ENCODE data around the gene AK8. TPM values are rescaled to one million over a fixed set of nuclear protein-coding genes. Genes with fewer than 3 reads are reported as not detected.

Gene AK8
- total and polyA plus RNA-seq, 2 experiments from 2014 or later: 0.14 to 0.78 TPM

DNA sequence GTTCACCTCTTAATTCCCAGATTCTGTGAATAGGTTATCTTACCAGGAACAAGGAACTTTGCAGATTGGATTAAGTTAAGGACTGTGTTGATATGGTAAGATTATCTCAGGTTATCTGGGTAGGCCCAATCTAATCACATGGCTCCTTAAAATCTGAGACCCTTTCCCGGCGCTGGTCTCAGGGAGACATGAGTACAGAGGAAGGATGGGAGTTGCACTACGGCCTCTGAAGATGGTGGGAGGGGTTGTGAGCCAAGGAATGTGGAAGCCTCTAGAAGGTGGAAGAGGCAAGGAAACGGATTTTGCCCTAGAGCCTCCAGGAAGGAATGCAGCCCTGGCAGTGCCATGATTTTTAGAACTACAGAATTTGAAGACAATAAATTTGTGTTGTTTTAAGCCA lies 95.1 kb downstream of the AK8 start:
- Histone ChIP-seq H3F3A (replicated peaks; ENCODE audit: low read depth) (no peaks in the 10 kb centered on the region), H3K36me3 (ENCODE audit: insufficient read depth) (no peaks in the 10 kb centered on the region), H3K79me2 (replicated peaks; ENCODE audit: insufficient read depth) (no peaks in the 10 kb centered on the region), H3K27me3 (ENCODE audit: insufficient read depth) (no peaks in the 10 kb centered on the region), H2AFZ (no peak overlapping the region), H3K4me3 (no peak overlapping the region), H4K20me1 (replicated peaks; ENCODE audit: insufficient read depth) (no peaks in the 10 kb centered on the region), H3K9me2 (ENCODE audit: insufficient read depth) (no peaks in the 10 kb centered on the region), H3K27ac (ENCODE audit: low read depth) (no peak overlapping the region), H3K4me1 (ENCODE audit: insufficient read depth) (no peaks in the 10 kb centered on the region; the same call in none of the 2 replicates), H3K4me2 (no peak overlapping the region)
- Mint-ChIP-seq H3K9me3 (no peaks in the 10 kb centered on the region), H3K27me3 (ENCODE audit: insufficient read depth, low read depth, poor library complexity) (no peaks in the 10 kb centered on the region), H3K27ac (no peak overlapping the region), H3K4me1 (peaks cover 16% of the 10 kb centered on the region), H3K4me3 (no peak overlapping the region), H3K36me3 (ENCODE audit: low read depth) (no peaks in the 10 kb centered on the region)
- TF ChIP-seq ZNF331 (CRISPR knock-in tag; IDR thresholded peaks at IDR 0.05; ENCODE audit: low read depth): no peak
- TF ChIP-seq POLR2AphosphoS5 (IDR thresholded peaks at IDR 0.05; ENCODE audit: low read depth): no peak
- TF ChIP-seq CREB1 (CRISPR knock-in tag; IDR thresholded peaks at IDR 0.05; ENCODE audit: low read depth): no peak
- TF ChIP-seq JUNB (IDR thresholded peaks at IDR 0.05; ENCODE audit: unreplicated experiment): no peak
- no peak for TF ChIP-seq STAT1 (IDR thresholded peaks at IDR 0.05; ENCODE audit: unreplicated experiment)
- TF ChIP-seq, protein P1, sequence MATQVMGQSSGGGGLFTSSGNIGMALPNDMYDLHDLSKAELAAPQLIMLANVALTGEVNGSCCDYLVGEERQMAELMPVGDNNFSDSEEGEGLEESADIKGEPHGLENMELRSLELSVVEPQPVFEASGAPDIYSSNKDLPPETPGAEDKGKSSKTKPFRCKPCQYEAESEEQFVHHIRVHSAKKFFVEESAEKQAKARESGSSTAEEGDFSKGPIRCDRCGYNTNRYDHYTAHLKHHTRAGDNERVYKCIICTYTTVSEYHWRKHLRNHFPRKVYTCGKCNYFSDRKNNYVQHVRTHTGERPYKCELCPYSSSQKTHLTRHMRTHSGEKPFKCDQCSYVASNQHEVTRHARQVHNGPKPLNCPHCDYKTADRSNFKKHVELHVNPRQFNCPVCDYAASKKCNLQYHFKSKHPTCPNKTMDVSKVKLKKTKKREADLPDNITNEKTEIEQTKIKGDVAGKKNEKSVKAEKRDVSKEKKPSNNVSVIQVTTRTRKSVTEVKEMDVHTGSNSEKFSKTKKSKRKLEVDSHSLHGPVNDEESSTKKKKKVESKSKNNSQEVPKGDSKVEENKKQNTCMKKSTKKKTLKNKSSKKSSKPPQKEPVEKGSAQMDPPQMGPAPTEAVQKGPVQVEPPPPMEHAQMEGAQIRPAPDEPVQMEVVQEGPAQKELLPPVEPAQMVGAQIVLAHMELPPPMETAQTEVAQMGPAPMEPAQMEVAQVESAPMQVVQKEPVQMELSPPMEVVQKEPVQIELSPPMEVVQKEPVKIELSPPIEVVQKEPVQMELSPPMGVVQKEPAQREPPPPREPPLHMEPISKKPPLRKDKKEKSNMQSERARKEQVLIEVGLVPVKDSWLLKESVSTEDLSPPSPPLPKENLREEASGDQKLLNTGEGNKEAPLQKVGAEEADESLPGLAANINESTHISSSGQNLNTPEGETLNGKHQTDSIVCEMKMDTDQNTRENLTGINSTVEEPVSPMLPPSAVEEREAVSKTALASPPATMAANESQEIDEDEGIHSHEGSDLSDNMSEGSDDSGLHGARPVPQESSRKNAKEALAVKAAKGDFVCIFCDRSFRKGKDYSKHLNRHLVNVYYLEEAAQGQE (IDR thresholded peaks at IDR 0.05; ENCODE audit: unreplicated experiment): no peak
- TF ChIP-seq, protein P2, sequence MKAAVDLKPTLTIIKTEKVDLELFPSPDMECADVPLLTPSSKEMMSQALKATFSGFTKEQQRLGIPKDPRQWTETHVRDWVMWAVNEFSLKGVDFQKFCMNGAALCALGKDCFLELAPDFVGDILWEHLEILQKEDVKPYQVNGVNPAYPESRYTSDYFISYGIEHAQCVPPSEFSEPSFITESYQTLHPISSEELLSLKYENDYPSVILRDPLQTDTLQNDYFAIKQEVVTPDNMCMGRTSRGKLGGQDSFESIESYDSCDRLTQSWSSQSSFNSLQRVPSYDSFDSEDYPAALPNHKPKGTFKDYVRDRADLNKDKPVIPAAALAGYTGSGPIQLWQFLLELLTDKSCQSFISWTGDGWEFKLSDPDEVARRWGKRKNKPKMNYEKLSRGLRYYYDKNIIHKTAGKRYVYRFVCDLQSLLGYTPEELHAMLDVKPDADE (IDR thresholded peaks at IDR 0.05): no peak
- no peak for TF ChIP-seq EZH2 (IDR thresholded peaks at IDR 0.05; ENCODE audit: low read depth, unreplicated experiment)
- no peak for TF ChIP-seq EZH2phosphoT487 (IDR thresholded peaks at IDR 0.05; ENCODE audit: unreplicated experiment)
- no peak for TF ChIP-seq NANOG (IDR thresholded peaks at IDR 0.05; ENCODE audit: borderline replicate concordance)
- DNase-seq (ENCODE audit: low spot score) (peak; percentile 33), ATAC-seq (peak; percentile 45; the same call in 1 of the 3 replicates)

DNA sequence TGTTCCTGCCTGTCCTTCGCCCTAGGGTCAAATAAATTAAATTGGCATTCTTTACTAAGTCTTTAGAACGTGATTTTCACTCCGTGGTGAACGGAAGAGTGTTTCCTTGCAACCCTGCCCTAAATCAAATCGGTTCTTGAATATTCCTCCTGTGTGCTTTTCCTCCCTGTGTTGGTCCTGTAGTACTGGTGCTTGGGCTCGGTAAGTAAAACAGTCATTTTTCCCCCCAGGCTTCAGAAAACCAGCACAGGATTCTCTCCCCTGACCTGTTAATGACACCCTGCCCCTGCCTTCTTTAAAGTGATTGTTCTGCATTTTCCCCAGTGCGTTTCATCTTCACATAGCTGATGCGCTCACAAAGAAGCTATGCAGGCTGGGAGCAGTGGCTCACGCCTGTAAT lies 96.0 kb downstream of the AK8 start:
- Histone ChIP-seq H3K36me3 (ENCODE audit: insufficient read depth) (no peaks in the 10 kb centered on the region), H3K4me2 (no peak overlapping the region), H3K27ac (ENCODE audit: low read depth) (no peak overlapping the region), H3F3A (replicated peaks; ENCODE audit: low read depth) (no peaks in the 10 kb centered on the region), H2AFZ (peak overlapping the region; percentile 48; the same call in 1 of the 2 replicates), H3K4me1 (ENCODE audit: insufficient read depth) (no peaks in the 10 kb centered on the region; the same call in none of the 2 replicates), H3K9me2 (ENCODE audit: insufficient read depth) (no peaks in the 10 kb centered on the region), H3K27me3 (ENCODE audit: insufficient read depth) (no peaks in the 10 kb centered on the region), H3K4me3 (no peak overlapping the region), H4K20me1 (replicated peaks; ENCODE audit: insufficient read depth) (no peaks in the 10 kb centered on the region), H3K79me2 (replicated peaks; ENCODE audit: insufficient read depth) (no peaks in the 10 kb centered on the region)
- no peak for DNase-seq (ENCODE audit: low spot score)
- Mint-ChIP-seq H3K4me1 (peaks cover 16% of the 10 kb centered on the region), H3K27me3 (ENCODE audit: insufficient read depth, low read depth, poor library complexity) (no peaks in the 10 kb centered on the region), H3K4me3 (no peak overlapping the region), H3K9me3 (no peaks in the 10 kb centered on the region), H3K36me3 (ENCODE audit: low read depth) (no peaks in the 10 kb centered on the region), H3K27ac (no peak overlapping the region)
- ATAC-seq: no peak
- TF ChIP-seq EZH2 (IDR thresholded peaks at IDR 0.05; ENCODE audit: low read depth, unreplicated experiment): no peak
- no peak for TF ChIP-seq CREB1 (CRISPR knock-in tag; IDR thresholded peaks at IDR 0.05; ENCODE audit: low read depth)
- TF ChIP-seq, protein P1 (IDR thresholded peaks at IDR 0.05; ENCODE audit: unreplicated experiment): no peak
- TF ChIP-seq EZH2phosphoT487 (IDR thresholded peaks at IDR 0.05; ENCODE audit: unreplicated experiment): no peak

Measured in GM23338 (cell line).